Cardiac fibroblast (primary cell): Measurements from ENCODE around the gene CRYBG3.

ENCODE experiments used
- DNase-seq, 2 donors: peaks; one replicate each; pipeline versions ENCODE4 v3.0.0 to v3.0.0-alpha.2; 2010; ENCODE audit warnings: low read depth in 2 of 2
- H3K4me3 ChIP-seq, 2 donors: replicated peaks in 1 of 2; 1 replicate in 1 of 2; 2 replicates in 1 of 2; pipeline ENCODE4 v1.5.1; 2011; ENCODE audit warnings: low read depth in 2 of 2, low read length in 2 of 2, mild to moderate bottlenecking in 2 of 2, moderate library complexity in 1 of 2
- CTCF ChIP-seq: IDR thresholded peaks from one replicate; pipeline ENCODE4 v1.5.1; 2011; ENCODE audit warnings: low read depth, mild to moderate bottlenecking, low read length, inconsistent platforms

Gene CRYBG3

GRCh38 chr3:97871801-97872524 lies 50.2 kb downstream of the CRYBG3 start:
- TF ChIP-seq CTCF, result no peak
- H3K4me3 ChIP-seq, result no peak overlapping the region
- DNase-seq, result peak; percentile 86 to 98

GRCh38 chr3:97872525-97873042 lies 50.8 kb downstream of the CRYBG3 start:
- no peak for TF ChIP-seq CTCF
- DNase-seq, result peak in 1 of 2 donors; percentile 34
- no peak overlapping the region for H3K4me3 ChIP-seq

- no peak for DNase-seq
- no peak for TF ChIP-seq CTCF
- H3K4me3 ChIP-seq, result no peak overlapping the region
These were observed 58.5 kb downstream of the CRYBG3 start for GRCh38 chr3:97880267-97880666.

GRCh38 chr3:97882975-97883598 lies 61.3 kb downstream of the CRYBG3 start:
- peak; percentile 64 to 78 for DNase-seq
- no peak for TF ChIP-seq CTCF
- H3K4me3 ChIP-seq, result no peak overlapping the region

- H3K4me3 ChIP-seq, result no peak overlapping the region
- no peak for DNase-seq
- TF ChIP-seq CTCF, result no peak
These were observed 61.9 kb downstream of the CRYBG3 start for GRCh38 chr3:97883736-97884135.

GRCh38 chr3:97884586-97885123 lies 62.8 kb downstream of the CRYBG3 start:
- DNase-seq, result no peak
- H3K4me3 ChIP-seq, result no peak overlapping the region
- TF ChIP-seq CTCF, result no peak
